Calu3 (cell line): ENCODE results near the gene GOLGA3. TPM values are rescaled to one million over a fixed set of nuclear protein-coding genes. Genes with fewer than 3 reads are reported as not detected.
"Not testable (repeated sequence)": the region's sequence is repeated elsewhere in the genome, so short reads cannot be mapped to it uniquely, and the experiment has no call there.

Source experiments
- Bru-seq: library from RNA; stranded (reverse); fragments of 400-500 nt; gene quantifications from one replicate; lab custom pipeline; 2021; lab: Mats Ljungman, UMichigan
- BruChase-seq, 2 experiments: library from RNA; stranded (reverse); fragments of 400-500 nt; gene quantifications; one replicate each; lab custom pipeline; 2021; lab: Mats Ljungman, UMichigan
- BruUV-seq: library from RNA; stranded (reverse); fragments of 400-500 nt; replicated peaks from 2 replicates; lab custom pipeline; 2021; lab: Mats Ljungman, UMichigan
- CTCF ChIA-PET: fragments of 300-600 bp; sonication (Branson Sonifier 250); formaldehyde crosslinking; loops from one replicate; lab custom pipeline; 2022; ENCODE audit warnings: antibody characterized with exemption; lab: Charles Lee
- DNase-seq: peaks from one replicate; pipeline ENCODE4 v3.0.0; 2022
- H3K27ac Mint-ChIP-seq: one replicate; pipeline ENCODE4 v1.8.0; 2022; ENCODE audit warnings: mixed read lengths; ENCODE audit not compliant: unreplicated experiment
- H3K27me3 Mint-ChIP-seq: one replicate; pipeline ENCODE4 v1.8.0; 2022; ENCODE audit warnings: mixed read lengths; ENCODE audit not compliant: unreplicated experiment
- H3K36me3 Mint-ChIP-seq: one replicate; pipeline ENCODE4 v1.8.0; 2022; ENCODE audit warnings: mild to moderate bottlenecking, moderate library complexity, mixed read lengths; ENCODE audit not compliant: insufficient read depth, unreplicated experiment
- H3K4me1 Mint-ChIP-seq: one replicate; pipeline ENCODE4 v1.8.0; 2022; ENCODE audit warnings: mild to moderate bottlenecking, low read depth, mixed read lengths; ENCODE audit not compliant: unreplicated experiment
- H3K4me3 Mint-ChIP-seq: one replicate; pipeline ENCODE4 v1.8.0; 2022; ENCODE audit warnings: mild to moderate bottlenecking, low read depth, moderate library complexity, mixed read lengths; ENCODE audit not compliant: unreplicated experiment
- H3K9me3 Mint-ChIP-seq: one replicate; pipeline ENCODE4 v1.8.0; 2022; ENCODE audit warnings: low read depth, mixed read lengths; ENCODE audit not compliant: unreplicated experiment
- CTCF ChIP-seq: fragments of 200-600 bp; IDR thresholded peaks from one replicate; pipeline ENCODE4 v1.8.0; 2022; ENCODE audit warnings: antibody characterized with exemption; ENCODE audit not compliant: unreplicated experiment
- intact Hi-C: fragments of 100-400 bp; cut with micrococcal nuclease; formaldehyde crosslinking; loops from one replicate; pipeline ENCODE4 v1.10.0; 2022; ENCODE audit not compliant: unreplicated experiment
- long read RNA-seq: library from polyadenylated mRNA; stranded (forward); transcript quantifications from one replicate; pipeline ENCODE4 v2.0.0, GENCODE V29; 2022
- total RNA-seq: library from RNA; stranded (reverse); gene quantifications from 2 replicates; pipeline ENCODE4 v1.2.3, GENCODE V29; 2022

GOLGA3 gene
- 116 and 117 TPM in 2 replicates for total RNA-seq
- Bru-seq, nascent RNA: percentile 87 among the genes with signal in this experiment
- percentile 97 among the genes with signal in this experiment for BruChase-seq, experiment 1, labeled RNA remaining after a 6-hour chase
- BruChase-seq, experiment 2, labeled RNA remaining after a 2-hour chase: percentile 97 among the genes with signal in this experiment
- long read RNA-seq, partial matches to known transcripts: 5 of 22 reads
- long read RNA-seq, other reads (novel, unspliced or antisense): 16 of 22 reads

GRCh38 chr12:132828706-132829534 is at the start of gene GOLGA3:
Gene GOLGA3 (minus strand): TSS chr12:132828869. CDS start chr12:132822128, 6,741 bp downstream.
- CTCF ChIA-PET: interaction anchor here (0.6 to 1.2 kb wide), 3 partner anchors 128 to 301 kb away, joined by 3 to 6 read pairs (median 3); partner anchors contain the start of genes ZNF10, ZNF140 and ZNF891
- Mint-ChIP-seq H3K27me3 (no peaks in the 10 kb centered on the region), H3K9me3 (no peaks in the 10 kb centered on the region), H3K4me3 (peak within 1 kb of the TSS; percentile 83), H3K27ac (peak within 1 kb of the TSS; percentile 100), H3K36me3 (peaks cover 61% of the 10 kb centered on the region), H3K4me1 (peaks cover 17% of the 10 kb centered on the region)
- no TSS peak for BruUV-seq
- DNase-seq: peak; percentile 98
- intact Hi-C loops: loop anchor here (5.0 kb wide), 1 partner anchor 253 kb away; the partner anchor contains the start of gene ZNF140
- TF ChIP-seq CTCF: no peak

- CTCF ChIA-PET, BruUV-seq, H3K27me3 Mint-ChIP-seq, DNase-seq, H3K9me3 Mint-ChIP-seq, intact Hi-C loops, H3K27ac Mint-ChIP-seq, H3K4me3 Mint-ChIP-seq, H3K4me1 Mint-ChIP-seq: not testable (repeated sequence)
- peaks cover 53% of the 10 kb centered on the region for H3K36me3 Mint-ChIP-seq
These were observed 46.0 kb upstream of the GOLGA3 start for GRCh38 chr12:132874620-132875019.

GRCh38 chr12:132874175-132874574 is 45.5 kb upstream of the GOLGA3 start:
- TF ChIP-seq CTCF: no peak
- CTCF ChIA-PET: no interaction called here
- DNase-seq: no peak
- H3K9me3 Mint-ChIP-seq: peaks cover 3% of the 10 kb centered on the region
- H3K4me3 Mint-ChIP-seq: no peak overlapping the region
- no peaks in the 10 kb centered on the region for H3K27me3 Mint-ChIP-seq
- BruUV-seq: no TSS peak
- peaks cover 57% of the 10 kb centered on the region for H3K36me3 Mint-ChIP-seq
- H3K4me1 Mint-ChIP-seq: no peaks in the 10 kb centered on the region
- H3K27ac Mint-ChIP-seq: no peak overlapping the region
- intact Hi-C loops: no loop called here

GRCh38 chr12:132873724-132874123 is 45.1 kb upstream of the GOLGA3 start:
- Mint-ChIP-seq H3K27ac (no peak overlapping the region), H3K4me1 (no peaks in the 10 kb centered on the region), H3K4me3 (no peak overlapping the region), H3K27me3 (no peaks in the 10 kb centered on the region), H3K36me3 (peaks cover 57% of the 10 kb centered on the region), H3K9me3 (peaks cover 3% of the 10 kb centered on the region)
- no peak for DNase-seq
- BruUV-seq: no TSS peak
- intact Hi-C loops: no loop called here
- no peak for TF ChIP-seq CTCF
- CTCF ChIA-PET: no interaction called here
